HG02588 (cell line): ENCODE measurements around the gene USP36.
A peak's percentile ranks its signal among the peaks of the same experiment; 100 is the strongest.

Experiments
- ATAC-seq: cut with Tn5 transposase; IDR thresholded peaks from one replicate; pipeline ENCODE4 v1.9.1; 2021; ENCODE audit warnings: mild to moderate bottlenecking, moderate library complexity; ENCODE audit not compliant: unreplicated experiment

Gene USP36

GRCh38 chr17:78839762-78840529 is 668 bp downstream of the USP36 start:
- ATAC-seq = peak; percentile 23

- no peak for ATAC-seq
Observed at GRCh38 chr17:78839235-78839761, 1.3 kb downstream of the USP36 start.

GRCh38 chr17:78838574-78839005 is 2.0 kb downstream of the USP36 start:
- ATAC-seq = no peak

GRCh38 chr17:78836420-78837021 is 4.1 kb downstream of the USP36 start:
- no peak for ATAC-seq

GRCh38 chr17:78834571-78834970 is 6.0 kb downstream of the USP36 start:
- no peak for ATAC-seq

- no peak for ATAC-seq
Observed at GRCh38 chr17:78832541-78832810, 8.1 kb downstream of the USP36 start.

GRCh38 chr17:78831688-78832540 is 8.7 kb downstream of the USP36 start:
- ATAC-seq = no peak

- ATAC-seq = no peak
Observed at GRCh38 chr17:78829477-78829876, 11.1 kb downstream of the USP36 start.

GRCh38 chr17:78828470-78829185 is 12.0 kb downstream of the USP36 start:
- ATAC-seq = no peak

- ATAC-seq = no peak
Observed at GRCh38 chr17:78826836-78827509, 13.6 kb downstream of the USP36 start.

- no peak for ATAC-seq
Observed at GRCh38 chr17:78826421-78826820, 14.2 kb downstream of the USP36 start.

GRCh38 chr17:78825696-78826095 is 14.9 kb downstream of the USP36 start:
- ATAC-seq = no peak

GRCh38 chr17:78824240-78824639 is 16.4 kb downstream of the USP36 start:
- no peak for ATAC-seq

- ATAC-seq = no peak
Observed at GRCh38 chr17:78823282-78824046, 17.1 kb downstream of the USP36 start.

GRCh38 chr17:78822552-78822951 is 18.1 kb downstream of the USP36 start:
- no peak for ATAC-seq

GRCh38 chr17:78821961-78822360 is 18.7 kb downstream of the USP36 start:
- no peak for ATAC-seq

- ATAC-seq = no peak
Observed at GRCh38 chr17:78820841-78821240, 19.8 kb downstream of the USP36 start.

GRCh38 chr17:78819806-78820792 is 20.5 kb downstream of the USP36 start:
- no peak for ATAC-seq
